Raji (cell line): ENCODE results near the gene SSR3.

ENCODE experiments used
- POLR2A ChIP-seq: IDR thresholded peaks from 2 replicates; pipeline ENCODE4 v1.6.1; 2011; ENCODE audit warnings: low read depth, low read length, control low read depth; ENCODE audit not compliant: insufficient read depth

Gene SSR3

GRCh38 chr3:156516961-156517360 lies 38.0 kb downstream of the SSR3 start:
- no peak for TF ChIP-seq POLR2A

GRCh38 chr3:156516284-156516683 lies 38.6 kb downstream of the SSR3 start:
- no peak for TF ChIP-seq POLR2A

GRCh38 chr3:156513619-156514018 lies 41.3 kb downstream of the SSR3 start:
- TF ChIP-seq POLR2A: no peak

GRCh38 chr3:156511987-156512677 lies 42.8 kb downstream of the SSR3 start:
- TF ChIP-seq POLR2A: no peak

GRCh38 chr3:156509189-156510174 lies 45.4 kb downstream of the SSR3 start:
- no peak for TF ChIP-seq POLR2A

- TF ChIP-seq POLR2A: no peak
Observed at GRCh38 chr3:156507285-156507684, 47.6 kb downstream of the SSR3 start.

GRCh38 chr3:156498307-156498706 lies 56.6 kb downstream of the SSR3 start:
- TF ChIP-seq POLR2A: no peak

- TF ChIP-seq POLR2A: no peak
Observed at GRCh38 chr3:156497326-156497725, 57.6 kb downstream of the SSR3 start.

- no peak for TF ChIP-seq POLR2A
Observed at GRCh38 chr3:156495816-156496215, 59.1 kb downstream of the SSR3 start.

GRCh38 chr3:156493887-156494286 lies 61.0 kb downstream of the SSR3 start:
- no peak for TF ChIP-seq POLR2A

GRCh38 chr3:156492801-156493261 lies 62.1 kb downstream of the SSR3 start:
- TF ChIP-seq POLR2A: no peak

- TF ChIP-seq POLR2A: no peak
Observed at GRCh38 chr3:156491192-156491591, 63.7 kb downstream of the SSR3 start.
